Measurements from ENCODE around the gene PARD3.
"Not testable (repeated sequence)": the region's sequence is repeated elsewhere in the genome, so short reads cannot be mapped to it uniquely, and the experiment has no call there.

The PARD3 gene

DNA sequence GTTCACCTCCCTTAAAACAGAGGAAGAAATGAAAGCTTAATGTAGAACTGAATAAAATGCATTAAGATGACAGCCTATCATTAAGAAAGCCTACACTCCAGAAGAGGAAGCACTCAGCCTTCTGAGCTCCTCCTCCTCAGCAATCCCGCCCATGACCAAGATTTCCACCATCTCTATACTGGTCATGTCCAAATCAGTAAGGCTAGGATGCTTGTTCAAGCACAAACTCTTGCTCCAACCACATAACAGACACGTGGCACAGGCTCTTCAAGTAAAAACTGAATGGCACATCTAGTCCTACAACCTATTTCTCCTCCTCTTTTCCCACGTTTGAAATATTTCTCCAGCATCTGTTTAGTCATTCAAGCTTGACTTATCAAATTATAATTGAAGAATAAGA, 454.1 kb downstream of the PARD3 start:
- H3K4me3 ChIP-seq (ENCODE audit: low read depth, low read length): no peak overlapping the region
- DNase-seq (ENCODE audit: low read depth, low spot score): no peak
- TF ChIP-seq, protein P1, sequence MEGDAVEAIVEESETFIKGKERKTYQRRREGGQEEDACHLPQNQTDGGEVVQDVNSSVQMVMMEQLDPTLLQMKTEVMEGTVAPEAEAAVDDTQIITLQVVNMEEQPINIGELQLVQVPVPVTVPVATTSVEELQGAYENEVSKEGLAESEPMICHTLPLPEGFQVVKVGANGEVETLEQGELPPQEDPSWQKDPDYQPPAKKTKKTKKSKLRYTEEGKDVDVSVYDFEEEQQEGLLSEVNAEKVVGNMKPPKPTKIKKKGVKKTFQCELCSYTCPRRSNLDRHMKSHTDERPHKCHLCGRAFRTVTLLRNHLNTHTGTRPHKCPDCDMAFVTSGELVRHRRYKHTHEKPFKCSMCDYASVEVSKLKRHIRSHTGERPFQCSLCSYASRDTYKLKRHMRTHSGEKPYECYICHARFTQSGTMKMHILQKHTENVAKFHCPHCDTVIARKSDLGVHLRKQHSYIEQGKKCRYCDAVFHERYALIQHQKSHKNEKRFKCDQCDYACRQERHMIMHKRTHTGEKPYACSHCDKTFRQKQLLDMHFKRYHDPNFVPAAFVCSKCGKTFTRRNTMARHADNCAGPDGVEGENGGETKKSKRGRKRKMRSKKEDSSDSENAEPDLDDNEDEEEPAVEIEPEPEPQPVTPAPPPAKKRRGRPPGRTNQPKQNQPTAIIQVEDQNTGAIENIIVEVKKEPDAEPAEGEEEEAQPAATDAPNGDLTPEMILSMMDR (IDR thresholded peaks at IDR 0.05; ENCODE audit: low read depth, low read length): no peak
- in situ Hi-C loops (cut with HindIII; ENCODE audit: low sequenced_read_pairs): no loop called here

DNA sequence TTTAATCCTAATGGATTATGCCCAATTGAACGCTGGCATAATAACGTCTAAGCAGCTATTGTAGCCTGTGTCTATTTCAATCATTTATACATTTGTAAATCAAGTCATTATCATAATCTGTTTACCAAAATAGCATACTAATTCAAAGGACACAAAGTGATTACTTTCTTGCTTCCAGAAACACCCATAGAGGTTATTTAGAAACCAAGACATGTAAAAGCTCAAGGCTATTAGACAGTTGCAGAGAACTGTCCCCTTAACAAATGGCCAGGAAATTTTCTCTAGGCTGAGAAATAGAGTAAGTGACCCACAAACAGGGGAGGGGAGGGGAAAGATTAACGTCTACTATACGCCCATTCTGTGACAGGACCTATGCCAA, 455.7 kb downstream of the PARD3 start:
- in situ Hi-C loops (cut with HindIII; ENCODE audit: low sequenced_read_pairs): no loop called here
- no peak for DNase-seq (ENCODE audit: low read depth, low spot score)
- H3K4me3 ChIP-seq (ENCODE audit: low read depth, low read length): no peak overlapping the region
- TF ChIP-seq, protein P1 (IDR thresholded peaks at IDR 0.05; ENCODE audit: low read depth, low read length): no peak

DNA sequence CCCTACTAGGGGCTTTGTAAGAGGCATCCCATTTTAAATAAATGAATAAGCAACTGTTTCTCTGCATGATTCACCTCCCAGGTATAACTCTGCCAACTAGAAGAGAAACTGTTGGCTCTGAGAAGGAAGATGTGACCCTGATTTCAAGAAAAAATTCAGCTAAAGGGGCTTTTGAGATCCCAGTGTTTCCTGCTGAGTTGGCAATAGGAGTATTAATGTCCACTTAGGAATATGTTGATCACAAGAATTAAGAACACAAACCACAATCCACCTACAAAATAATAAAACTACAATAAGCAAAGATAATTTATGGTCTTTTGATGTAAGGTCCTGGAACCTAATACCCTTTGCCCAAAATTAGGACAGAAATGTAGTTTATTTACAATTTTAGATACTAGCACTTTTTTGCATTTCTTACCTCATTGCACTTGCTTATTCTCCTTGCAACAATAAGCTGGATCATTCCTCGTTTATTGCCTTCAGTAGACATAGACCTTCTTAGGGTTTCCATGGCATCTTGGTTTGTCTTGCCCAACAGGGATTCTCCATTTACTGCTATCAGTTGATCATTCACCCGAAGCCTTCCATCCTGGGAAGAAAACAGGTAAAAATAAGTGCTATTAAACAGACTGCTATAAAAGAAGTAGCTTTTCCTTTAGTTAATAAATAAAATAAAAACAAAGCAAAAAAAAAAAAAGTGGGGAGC, 456.2 kb downstream of the PARD3 start:
- in situ Hi-C loops (cut with HindIII; ENCODE audit: low sequenced_read_pairs): no loop called here
- no peak for DNase-seq (ENCODE audit: low read depth, low spot score)
- TF ChIP-seq, protein P1 (IDR thresholded peaks at IDR 0.05; ENCODE audit: low read depth, low read length): no peak
- H3K4me3 ChIP-seq (ENCODE audit: low read depth, low read length): no peak overlapping the region

DNA sequence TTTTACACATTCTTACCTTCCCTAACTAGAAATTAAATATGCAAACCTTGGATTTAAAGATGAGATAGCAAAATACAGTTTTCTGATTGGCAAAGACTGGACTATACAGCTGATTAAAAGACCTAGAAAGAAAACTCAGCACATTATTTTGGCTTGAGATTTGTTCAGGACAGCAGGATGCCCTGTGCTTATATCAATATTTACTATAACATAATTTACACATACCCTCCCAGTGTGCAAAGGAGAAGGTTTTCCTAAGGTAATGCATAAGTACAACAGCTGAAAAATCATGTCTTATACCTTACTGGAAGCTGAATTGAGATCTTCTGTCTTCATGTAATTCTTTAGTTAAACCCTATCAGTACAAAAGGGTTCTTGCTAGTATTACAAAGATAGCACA, 458.6 kb downstream of the PARD3 start:
- no peak overlapping the region for H3K4me3 ChIP-seq (ENCODE audit: low read depth, low read length)
- TF ChIP-seq, protein P1 (IDR thresholded peaks at IDR 0.05; ENCODE audit: low read depth, low read length): no peak
- no peak for DNase-seq (ENCODE audit: low read depth, low spot score)
- in situ Hi-C loops (cut with HindIII; ENCODE audit: low sequenced_read_pairs): no loop called here

DNA sequence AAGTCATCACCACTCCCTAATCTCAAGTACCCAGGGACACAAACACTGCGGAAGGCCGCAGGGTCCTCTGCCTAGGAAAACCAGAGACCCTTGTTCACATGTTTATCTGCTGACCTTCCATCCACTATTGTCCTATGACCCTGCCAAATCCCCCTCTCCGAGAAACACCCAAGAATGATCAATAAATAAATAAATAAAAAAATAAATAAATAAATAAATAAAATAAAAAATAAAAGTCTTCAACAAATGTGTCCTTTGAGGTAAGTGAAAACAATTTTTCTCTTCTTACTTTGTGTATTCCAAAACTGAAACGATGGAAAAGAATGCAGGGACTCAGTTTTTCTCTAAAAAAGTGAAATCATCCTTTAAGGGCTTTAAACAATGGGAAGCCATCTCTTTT, 461.6 kb downstream of the PARD3 start:
- H3K4me3 ChIP-seq (ENCODE audit: low read depth, low read length); DNase-seq (ENCODE audit: low read depth, low spot score); in situ Hi-C loops (cut with HindIII; ENCODE audit: low sequenced_read_pairs): not testable (repeated sequence)

DNA sequence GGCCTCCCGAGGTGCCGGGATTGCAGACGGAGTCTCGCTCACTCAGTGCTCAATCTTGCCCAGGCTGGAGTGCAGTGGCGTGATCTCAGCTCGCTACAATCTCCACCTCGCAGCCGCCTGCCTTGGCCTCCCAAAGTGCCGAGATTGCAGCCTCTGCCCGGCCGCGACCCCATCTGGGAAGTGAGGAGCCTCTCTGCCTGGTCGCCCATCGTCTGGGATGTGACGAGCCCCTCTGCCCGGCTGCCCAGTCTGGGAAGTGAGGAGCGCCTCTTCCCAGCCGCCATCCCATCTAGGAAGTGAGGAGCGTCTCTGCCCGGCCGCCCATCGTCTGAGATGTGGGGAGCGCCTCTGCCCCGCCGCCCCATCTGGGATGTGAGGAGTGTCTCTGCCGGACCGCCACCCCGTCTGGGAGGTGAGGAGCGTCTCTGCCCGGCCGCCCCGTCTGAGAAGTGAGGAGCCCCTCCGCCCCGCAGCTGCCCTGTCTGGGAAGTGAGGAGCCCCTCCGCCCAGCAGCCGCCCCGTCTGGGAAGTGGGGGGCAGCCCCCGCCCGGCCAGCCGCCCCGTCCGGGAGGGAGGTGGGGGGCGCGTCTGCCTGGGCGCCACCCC, 462.4 kb downstream of the PARD3 start:
- H3K4me3 ChIP-seq (ENCODE audit: low read depth, low read length); DNase-seq (ENCODE audit: low read depth, low spot score); in situ Hi-C loops (cut with HindIII; ENCODE audit: low sequenced_read_pairs): not testable (repeated sequence)

DNA sequence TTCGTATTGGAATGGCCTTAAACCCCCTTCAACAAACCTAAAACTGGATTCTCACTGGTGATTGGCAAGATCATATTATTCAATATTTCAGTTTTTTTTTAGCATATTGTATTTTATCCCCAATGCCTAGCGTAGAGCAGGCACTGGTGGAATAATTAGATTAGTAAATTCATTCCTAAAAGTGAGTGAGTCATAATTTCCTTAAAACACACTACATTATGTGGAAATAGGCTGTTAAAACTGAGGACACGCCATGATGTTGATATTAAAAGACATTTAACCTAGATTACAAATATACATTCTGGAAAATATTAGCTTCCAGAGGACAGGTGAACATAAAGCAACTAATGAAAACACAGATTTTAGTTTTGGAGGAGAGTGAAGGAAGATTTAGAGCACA, 463.9 kb downstream of the PARD3 start:
- TF ChIP-seq, protein P1 (IDR thresholded peaks at IDR 0.05; ENCODE audit: low read depth, low read length): no peak
- H3K4me3 ChIP-seq (ENCODE audit: low read depth, low read length): no peak overlapping the region
- in situ Hi-C loops (cut with HindIII; ENCODE audit: low sequenced_read_pairs): no loop called here
- no peak for DNase-seq (ENCODE audit: low read depth, low spot score)
